ENCODE data around the gene XRN1. TPM values are rescaled to one million over a fixed set of nuclear protein-coding genes. Genes with fewer than 3 reads are reported as not detected.

XRN1 gene
- total RNA-seq, 6 experiments from 2014 or later = 26.1 to 36.1 (median 31.3) TPM

GRCh38 chr3:142272200-142272891, 175.5 kb downstream of the XRN1 start:
- no peaks in the 10 kb centered on the region for H3K36me3 Mint-ChIP-seq (ENCODE audit: low read depth)
- no peak for TF ChIP-seq CTCF (IDR thresholded peaks at IDR 0.05)
- no peak for DNase-seq
- peaks cover 2% of the 10 kb centered on the region; the same call in 1 of the 2 replicates for H3K27me3 Mint-ChIP-seq (ENCODE audit: insufficient read depth)
- H3K4me1 Mint-ChIP-seq (ENCODE audit: low read depth) = peaks cover 47% of the 10 kb centered on the region
- no peak overlapping the region; the same call in 1 of the 2 replicates for H3K4me3 Mint-ChIP-seq
- peak overlapping the region; percentile 4; the same call in 1 of the 2 replicates for H3K27ac Mint-ChIP-seq
- no peaks in the 10 kb centered on the region for H3K9me3 Mint-ChIP-seq

DNA sequence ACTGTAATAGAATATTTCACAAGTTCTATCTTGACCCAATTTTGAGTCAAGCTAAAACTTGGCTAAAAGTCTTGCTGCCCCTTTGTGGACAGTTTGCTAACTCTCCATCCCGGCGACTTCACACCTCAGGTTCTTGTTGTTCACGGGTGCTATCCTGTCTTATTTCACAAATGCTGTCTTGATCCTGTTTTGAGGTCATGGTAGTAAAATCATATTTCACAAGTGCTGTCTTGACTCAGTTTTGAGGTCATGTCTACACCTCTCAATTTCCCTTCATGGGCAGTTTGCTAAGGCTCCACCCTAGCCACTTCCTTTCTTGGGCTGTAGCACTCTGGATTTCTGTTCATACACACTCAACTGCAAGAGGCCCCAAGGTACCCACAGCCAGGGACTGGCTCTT, 177.4 kb downstream of the XRN1 start:
- Mint-ChIP-seq H3K27ac (no peak overlapping the region), H3K9me3 (no peaks in the 10 kb centered on the region), H3K4me1 (ENCODE audit: low read depth) (peaks cover 29% of the 10 kb centered on the region), H3K4me3 (no peak overlapping the region), H3K36me3 (ENCODE audit: low read depth) (no peaks in the 10 kb centered on the region), H3K27me3 (ENCODE audit: insufficient read depth) (peaks cover 2% of the 10 kb centered on the region; the same call in 1 of the 2 replicates)
- no peak for DNase-seq
- no peak for TF ChIP-seq CTCF (IDR thresholded peaks at IDR 0.05)

DNA sequence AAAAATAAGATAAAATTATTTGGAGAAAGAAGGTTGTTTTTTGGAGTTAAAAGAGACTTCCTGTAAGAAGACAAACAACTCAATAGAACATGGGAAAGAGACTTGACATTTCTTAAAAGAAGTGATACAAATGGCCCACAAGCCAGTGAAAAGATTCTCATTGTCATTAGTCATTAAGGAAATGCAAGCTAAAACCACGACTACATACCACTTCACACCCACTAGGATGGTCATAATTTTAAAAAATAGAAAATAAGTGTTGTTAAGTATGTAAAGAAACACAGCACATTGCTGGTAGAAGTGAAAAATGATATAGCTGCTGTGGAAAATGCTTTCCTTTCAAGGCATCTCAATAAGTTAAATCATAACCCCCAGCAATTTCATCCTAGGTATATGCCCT, 178.1 kb downstream of the XRN1 start:
- H3K4me3 Mint-ChIP-seq = no peak overlapping the region
- H3K27me3 Mint-ChIP-seq (ENCODE audit: insufficient read depth) = peaks cover 2% of the 10 kb centered on the region; the same call in 1 of the 2 replicates
- DNase-seq = no peak
- H3K9me3 Mint-ChIP-seq = no peaks in the 10 kb centered on the region
- peaks cover 22% of the 10 kb centered on the region for H3K4me1 Mint-ChIP-seq (ENCODE audit: low read depth)
- TF ChIP-seq CTCF (IDR thresholded peaks at IDR 0.05) = no peak
- no peak overlapping the region for H3K27ac Mint-ChIP-seq
- no peaks in the 10 kb centered on the region for H3K36me3 Mint-ChIP-seq (ENCODE audit: low read depth)

DNA sequence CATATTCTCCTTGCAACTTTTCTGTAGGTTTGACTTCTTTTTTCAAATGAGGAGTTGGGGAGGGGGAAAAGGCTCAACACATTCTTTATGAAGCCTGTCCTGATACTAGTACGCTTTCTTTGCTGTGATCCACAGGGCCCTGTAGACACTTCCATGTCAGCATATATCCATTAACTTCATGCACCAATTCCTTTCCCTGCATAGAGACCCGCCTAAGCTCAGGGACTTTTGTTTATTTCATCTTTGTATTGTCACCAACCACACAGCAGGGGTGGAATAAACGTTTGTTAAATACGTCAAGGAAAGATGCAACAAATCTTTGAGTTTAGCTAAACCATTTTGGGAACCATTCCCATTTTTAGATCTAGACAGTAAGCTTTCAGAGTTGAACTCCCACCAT, 179.4 kb downstream of the XRN1 start:
- no peaks in the 10 kb centered on the region for H3K9me3 Mint-ChIP-seq
- no peak for TF ChIP-seq CTCF (IDR thresholded peaks at IDR 0.05)
- peaks cover 16% of the 10 kb centered on the region for H3K4me1 Mint-ChIP-seq (ENCODE audit: low read depth)
- H3K36me3 Mint-ChIP-seq (ENCODE audit: low read depth) = no peaks in the 10 kb centered on the region
- no peak overlapping the region for H3K4me3 Mint-ChIP-seq
- DNase-seq = no peak
- no peak overlapping the region for H3K27ac Mint-ChIP-seq
- H3K27me3 Mint-ChIP-seq (ENCODE audit: insufficient read depth) = peaks cover 2% of the 10 kb centered on the region

DNA sequence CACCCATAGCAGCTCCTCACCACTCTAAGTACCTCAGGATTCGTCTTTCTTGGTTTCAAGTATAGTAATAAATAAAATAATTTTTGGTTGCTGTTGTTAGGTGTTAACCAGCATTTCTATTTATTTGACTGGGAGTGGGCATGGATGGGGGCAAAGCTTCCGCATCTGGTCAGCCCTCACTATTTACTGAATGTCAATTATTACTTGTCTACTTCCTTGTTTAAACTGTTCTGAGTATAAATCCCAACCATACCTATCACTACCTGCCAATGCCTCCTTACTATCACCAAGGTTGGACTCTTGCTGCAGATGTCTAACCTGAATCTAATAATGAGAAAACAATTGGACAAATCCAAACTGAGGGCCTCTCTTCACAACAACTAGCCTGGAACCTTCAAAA, 180.6 kb downstream of the XRN1 start:
- peaks cover 1% of the 10 kb centered on the region for H3K27me3 Mint-ChIP-seq (ENCODE audit: insufficient read depth)
- no peak for TF ChIP-seq CTCF (IDR thresholded peaks at IDR 0.05)
- no peak for DNase-seq
- H3K4me1 Mint-ChIP-seq (ENCODE audit: low read depth) = peaks cover 11% of the 10 kb centered on the region
- H3K9me3 Mint-ChIP-seq = no peaks in the 10 kb centered on the region
- no peak overlapping the region for H3K27ac Mint-ChIP-seq
- H3K36me3 Mint-ChIP-seq (ENCODE audit: low read depth) = no peaks in the 10 kb centered on the region
- no peak overlapping the region for H3K4me3 Mint-ChIP-seq
